NCI-H146 (cell line): ENCODE measurements around the gene CALHM4.
"Not testable (repeated sequence)": the region's sequence is repeated elsewhere in the genome, so short reads cannot be mapped to it uniquely, and the experiment has no call there.

ENCODE experiments used
- DNase-seq: peaks from one replicate; lab custom pipeline; 2025; lab: John Stamatoyannopoulos, UW

CALHM4 gene

DNA sequence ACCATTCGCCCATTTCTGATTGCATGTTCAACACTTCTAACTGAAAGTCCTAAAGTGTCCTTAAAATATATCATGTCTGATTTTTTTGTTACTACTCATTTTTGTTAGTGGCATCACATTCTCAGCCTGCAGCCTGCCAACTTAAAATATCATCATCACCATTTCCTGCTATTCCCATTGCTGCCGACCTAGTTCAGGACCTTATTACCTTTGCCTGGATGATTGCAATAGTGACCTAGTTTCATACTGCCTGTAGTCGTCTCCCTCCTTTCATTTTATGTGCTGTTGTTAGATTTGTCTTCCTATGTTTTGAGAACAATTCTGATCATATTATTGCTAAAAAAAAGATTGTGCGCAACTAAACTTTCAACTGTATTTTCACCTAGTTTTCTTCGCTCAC is 23.9 kb downstream of the CALHM4 start:
- DNase-seq, result no peak

DNA sequence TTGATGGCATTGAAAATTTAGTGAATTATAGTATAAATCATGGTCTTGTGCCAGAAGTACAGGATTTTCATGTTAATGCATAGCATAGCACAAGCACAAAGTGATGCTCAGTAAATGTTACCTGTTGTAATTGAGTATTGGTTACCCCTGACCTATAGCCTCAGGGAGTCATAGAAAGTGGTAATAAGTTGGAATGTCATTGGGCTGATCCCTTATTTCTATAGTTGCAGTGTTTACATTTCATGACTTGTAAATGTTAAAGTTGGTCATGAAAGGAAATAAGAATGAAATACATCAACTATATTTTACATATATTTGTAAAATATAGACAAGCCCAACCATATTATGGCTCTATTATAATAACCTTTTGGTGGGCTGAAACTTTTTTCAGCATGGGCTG is 24.8 kb downstream of the CALHM4 start:
- DNase-seq, result no peak

DNA sequence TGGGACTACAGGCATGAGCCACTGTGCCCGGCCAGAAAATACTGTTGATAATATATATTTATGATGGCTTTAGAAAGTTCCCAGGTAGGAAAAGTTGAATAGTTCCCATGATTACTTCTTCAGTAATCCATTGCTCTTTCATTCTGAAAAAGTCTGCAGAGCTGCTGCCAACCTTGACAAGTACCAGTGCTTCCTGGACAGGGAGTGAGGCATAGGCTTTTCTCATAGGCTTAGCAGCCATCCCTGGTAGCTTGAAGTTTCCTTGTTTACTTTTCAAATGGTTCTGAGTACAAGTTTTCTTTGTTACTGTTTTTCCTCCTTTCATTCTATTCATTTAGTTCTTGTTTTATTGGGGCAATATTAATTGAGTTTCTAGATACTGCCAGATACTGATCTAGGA is 25.6 kb downstream of the CALHM4 start:
- DNase-seq, result no peak

- DNase-seq, result no peak
These were observed 26.6 kb downstream of the CALHM4 start for GRCh38 chr6:116580198-116580597.

GRCh38 chr6:116586276-116586675 is 32.7 kb downstream of the CALHM4 start:
- DNase-seq, result no peak

DNA sequence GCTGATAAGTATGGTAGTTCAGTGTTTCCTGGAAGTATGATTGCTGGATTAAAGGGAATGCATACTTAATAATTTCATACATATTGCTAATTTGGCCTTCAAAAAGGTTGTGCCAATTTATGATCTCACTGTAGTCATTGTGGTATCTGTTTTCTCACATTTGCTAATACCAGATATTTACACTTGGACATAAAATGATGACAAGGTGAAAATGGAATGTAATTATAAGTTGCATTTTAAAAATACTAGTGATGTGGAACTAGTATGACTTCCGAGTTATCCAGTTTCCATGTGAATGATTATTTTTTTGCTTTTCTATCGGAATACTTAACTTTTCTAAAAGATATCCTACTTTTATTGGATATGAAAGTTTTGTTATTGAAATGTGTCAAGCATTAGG is 33.2 kb downstream of the CALHM4 start:
- no peak for DNase-seq

DNA sequence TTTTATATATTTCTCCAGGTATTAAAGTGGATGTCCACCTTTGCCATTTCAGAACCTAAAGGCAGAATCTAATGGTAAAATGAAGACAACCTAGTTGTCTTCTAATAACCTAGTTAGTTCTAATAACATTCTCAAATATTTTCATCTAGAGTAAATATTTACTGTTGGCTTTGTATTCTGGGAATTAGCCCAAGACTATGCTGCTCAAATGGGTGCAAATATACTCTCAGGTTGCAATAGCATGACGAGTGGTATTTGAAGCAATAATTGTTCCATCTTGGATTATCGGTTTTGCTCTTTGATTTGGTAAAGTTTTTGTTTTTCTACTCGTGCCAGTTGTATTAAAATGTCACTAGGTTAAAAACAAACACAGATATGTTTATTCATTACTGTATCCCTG is 41.7 kb downstream of the CALHM4 start:
- no peak for DNase-seq

GRCh38 chr6:116596815-116597214 is 43.3 kb downstream of the CALHM4 start:
- no peak for DNase-seq

GRCh38 chr6:116603916-116604315 is 50.4 kb downstream of the CALHM4 start:
- DNase-seq, result not testable (repeated sequence)

GRCh38 chr6:116604868-116605267 is 51.3 kb downstream of the CALHM4 start:
- DNase-seq, result not testable (repeated sequence)

DNA sequence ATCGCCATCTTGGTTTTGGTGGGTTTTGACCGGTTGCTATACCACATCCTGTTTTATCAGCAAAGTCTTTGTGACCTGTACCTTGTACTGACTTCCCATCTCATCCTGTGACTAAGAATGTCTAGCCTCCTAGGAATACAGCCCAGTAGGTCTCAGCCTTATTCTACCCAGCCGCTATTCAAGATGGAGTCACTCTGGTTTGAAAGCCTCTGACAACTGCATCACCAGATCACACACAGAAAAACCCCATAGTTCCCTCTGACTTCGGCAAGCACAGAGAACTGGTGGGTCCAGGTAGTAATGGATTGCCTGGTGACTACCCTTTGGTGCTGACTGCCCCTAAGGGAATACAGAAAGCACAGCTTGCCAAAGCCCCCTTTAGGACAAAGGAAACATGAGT is 52.4 kb downstream of the CALHM4 start:
- DNase-seq, result no peak
